IPS-NIHi7 (cell line): ENCODE results near the gene MPRIP.
"Not testable (repeated sequence)": the region's sequence is repeated elsewhere in the genome, so short reads cannot be mapped to it uniquely, and the experiment has no call there.

Source experiments
- DNase-seq: peaks from one replicate; pipeline ENCODE4 v3.0.0; 2012; ENCODE audit warnings: mixed read lengths; ENCODE audit errors: extremely low spot score

Gene MPRIP

GRCh38 chr17:17013828-17014747, 28.2 kb upstream of the MPRIP start:
- DNase-seq: not testable (repeated sequence)

- not testable (repeated sequence) for DNase-seq
These were observed 27.5 kb upstream of the MPRIP start for GRCh38 chr17:17014748-17015124.

GRCh38 chr17:17015230-17015629, 27.0 kb upstream of the MPRIP start:
- DNase-seq: no peak

GRCh38 chr17:17016199-17017197, 25.8 kb upstream of the MPRIP start:
- DNase-seq: not testable (repeated sequence)

GRCh38 chr17:17017343-17018014, 24.8 kb upstream of the MPRIP start:
- DNase-seq: no peak

GRCh38 chr17:17018021-17018441, 24.2 kb upstream of the MPRIP start:
- DNase-seq: no peak

- peak; percentile 11 for DNase-seq
These were observed 23.4 kb upstream of the MPRIP start for GRCh38 chr17:17018612-17019429.

GRCh38 chr17:17019430-17019762, 22.9 kb upstream of the MPRIP start:
- no peak for DNase-seq

GRCh38 chr17:17019891-17020456, 22.3 kb upstream of the MPRIP start:
- DNase-seq: no peak

GRCh38 chr17:17020821-17021193, 21.4 kb upstream of the MPRIP start:
- DNase-seq: no peak

- peak; percentile 73 for DNase-seq
These were observed 20.9 kb upstream of the MPRIP start for GRCh38 chr17:17021194-17021863.

- no peak for DNase-seq
These were observed 20.2 kb upstream of the MPRIP start for GRCh38 chr17:17022011-17022410.

GRCh38 chr17:17022456-17022855, 19.8 kb upstream of the MPRIP start:
- DNase-seq: no peak

- no peak for DNase-seq
These were observed 17.4 kb upstream of the MPRIP start for GRCh38 chr17:17024778-17025300.

- DNase-seq: no peak
These were observed 16.6 kb upstream of the MPRIP start for GRCh38 chr17:17025621-17026020.

GRCh38 chr17:17026163-17026562, 16.1 kb upstream of the MPRIP start:
- DNase-seq: no peak

GRCh38 chr17:17027442-17028058, 14.7 kb upstream of the MPRIP start:
- DNase-seq: no peak

GRCh38 chr17:17028059-17028877, 14.0 kb upstream of the MPRIP start:
- peak; percentile 80 for DNase-seq
